Panc1 (cell line): ENCODE results near the gene ADAM10. TPM values are rescaled to one million over a fixed set of nuclear protein-coding genes. Genes with fewer than 3 reads are reported as not detected.

ENCODE experiments used
- ATAC-seq: fragments of 200-7000 bp; cut with Tn5 transposase; 2 replicates; pipeline ENCODE4 v1.9.1; 2020; ENCODE audit warnings: mild to moderate bottlenecking, moderate library complexity
- BruUV-seq: library from RNA; stranded (reverse); fragments of 400-500 nt; replicated peaks from 2 replicates; lab custom pipeline; 2021; lab: Mats Ljungman, UMichigan
- CTCF ChIA-PET: fragments of 300-600 bp; sonication (Branson Sonifier 250); formaldehyde crosslinking; loops from one replicate; lab custom pipeline; 2022; ENCODE audit warnings: antibody characterized with exemption; lab: Charles Lee
- POLR2A ChIA-PET: fragments of 300-600 bp; sonication (Branson Sonifier 250); formaldehyde crosslinking; loops from one replicate; lab custom pipeline; 2022; ENCODE audit warnings: antibody characterized with exemption; lab: Charles Lee
- DNase-seq: peaks from one replicate; pipeline ENCODE4 v3.0.0-alpha.2; 2010; ENCODE audit warnings: low read depth, low spot score
- H3K27ac ChIP-seq: 2 replicates; pipeline ENCODE4 v1.5.1; 2011; ENCODE audit warnings: mild to moderate bottlenecking, low read length, inconsistent platforms
- H3K27me3 ChIP-seq: fragments of 200-500 bp; sonication (Bioruptor generic); 2 replicates; pipeline ENCODE4 v1.6.0; 2014; ENCODE audit warnings: low read length, inconsistent platforms; ENCODE audit not compliant: control insufficient read depth, insufficient read depth
- H3K36me3 ChIP-seq: fragments of 200-500 bp; sonication (Bioruptor generic); 2 replicates; pipeline ENCODE4 v1.5.1; 2014; ENCODE audit warnings: inconsistent platforms, mild to moderate bottlenecking, low read length, moderate library complexity; ENCODE audit not compliant: control insufficient read depth, insufficient read depth
- H3K4me1 ChIP-seq: 2 replicates; pipeline ENCODE4 v1.5.1; 2011; ENCODE audit warnings: inconsistent platforms, mild to moderate bottlenecking, low read length, moderate library complexity; ENCODE audit not compliant: control insufficient read depth, insufficient read depth
- H3K4me3 ChIP-seq, 2 experiments: 2 replicates each; pipeline ENCODE4 v1.5.1; 2011 to 2012; ENCODE audit warnings: low read depth in 2 of 2, low read length in 2 of 2, mild to moderate bottlenecking in 2 of 2, inconsistent platforms in 1 of 2, moderate library complexity in 1 of 2
- H3K9me3 ChIP-seq: fragments of 200-500 bp; sonication (Bioruptor generic); 2 replicates; pipeline ENCODE4 v1.5.1; 2014; ENCODE audit warnings: low read depth, mild to moderate bottlenecking, inconsistent platforms, low read length, moderate library complexity; ENCODE audit not compliant: control insufficient read depth, insufficient read depth
- POLR2AphosphoS5 ChIP-seq: IDR thresholded peaks from 2 replicates; pipeline ENCODE4 v1.6.1; 2012; ENCODE audit warnings: mild to moderate bottlenecking, low read depth, low read length, moderate library complexity
- REST ChIP-seq, 2 experiments: IDR thresholded peaks; 2 replicates each; pipeline ENCODE4 v1.6.1; 2011 to 2012; ENCODE audit warnings: low read depth in 2 of 2, control low read depth in 1 of 2, low read length in 1 of 2, mild to moderate bottlenecking in 1 of 2, moderate library complexity in 1 of 2; ENCODE audit not compliant: insufficient read depth in 1 of 2
- SIN3A ChIP-seq: IDR thresholded peaks from 2 replicates; pipeline ENCODE4 v1.6.1; 2012; ENCODE audit warnings: low read depth, mild to moderate bottlenecking, low read length, moderate library complexity, borderline replicate concordance; ENCODE audit not compliant: insufficient read depth
- TCF7L2 ChIP-seq: IDR thresholded peaks from 2 replicates; pipeline ENCODE4 v1.6.1; 2011; ENCODE audit warnings: mild to moderate bottlenecking, low read depth, low read length, inconsistent platforms
- in situ Hi-C: cut with HindIII; loops from 2 replicates; pipeline ENCODE4 v1.10.0; 2016; ENCODE audit warnings: low sequenced_read_pairs, low pct_unique_long_range_greater_than_20kb
- intact Hi-C: fragments of 100-400 bp; cut with micrococcal nuclease; formaldehyde crosslinking; loops from one replicate; pipeline ENCODE4 v1.10.0; 2022; ENCODE audit not compliant: unreplicated experiment
- total RNA-seq: library from RNA; stranded (reverse); gene quantifications from one replicate; pipeline ENCODE4 v1.2.1, GENCODE V29; 2021; ENCODE audit not compliant: unreplicated experiment
- TF ChIP-seq, protein P1 (sequence below): fragments of 450-650 bp; IDR thresholded peaks from 2 replicates; pipeline ENCODE4 v1.5.1; 2017; ENCODE audit warnings: mild to moderate bottlenecking

ADAM10 gene
- total RNA-seq, 1 experiment from 2014 or later = 176 TPM

DNA sequence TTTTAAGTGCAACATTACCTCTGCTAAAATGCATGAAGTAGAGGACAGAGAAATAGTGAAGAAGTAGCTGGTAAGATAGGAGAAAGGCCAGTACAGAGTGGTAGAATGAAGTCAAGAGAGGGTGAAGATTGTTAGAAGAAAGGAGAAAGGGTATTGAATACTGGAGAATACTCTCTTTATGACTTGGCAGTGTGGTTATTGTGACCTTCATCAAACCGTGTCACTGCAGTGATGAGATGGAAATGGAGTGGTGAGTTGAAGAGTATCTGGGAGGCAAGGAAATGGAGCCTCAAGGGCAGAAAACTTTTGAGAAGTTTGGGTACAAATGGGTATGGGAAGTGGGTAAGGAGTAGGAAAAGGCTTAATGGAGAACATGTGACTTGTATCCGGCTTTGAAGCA, 46.3 kb upstream of the ADAM10 start:
- Histone ChIP-seq H3K4me3 (no peak overlapping the region), H3K27ac (no peak overlapping the region), H3K9me3 (no peaks in the 10 kb centered on the region), H3K4me1 (no peaks in the 10 kb centered on the region), H3K27me3 (no peaks in the 10 kb centered on the region), H3K36me3 (no peaks in the 10 kb centered on the region)
- ChIA-PET CTCF (no interaction called here), POLR2A (no interaction called here)
- DNase-seq (no peak), ATAC-seq (no peak)
- no TSS peak for BruUV-seq
- no peak for TF ChIP-seq POLR2AphosphoS5
- no peak for TF ChIP-seq SIN3A
- no peak for TF ChIP-seq TCF7L2
- no peak for TF ChIP-seq REST (IDR thresholded peaks at IDR 0.05; ENCODE audit: insufficient read depth in 1 of 2, low read depth in 2 of 2, low read length in 1 of 2)
- TF ChIP-seq, protein P1, sequence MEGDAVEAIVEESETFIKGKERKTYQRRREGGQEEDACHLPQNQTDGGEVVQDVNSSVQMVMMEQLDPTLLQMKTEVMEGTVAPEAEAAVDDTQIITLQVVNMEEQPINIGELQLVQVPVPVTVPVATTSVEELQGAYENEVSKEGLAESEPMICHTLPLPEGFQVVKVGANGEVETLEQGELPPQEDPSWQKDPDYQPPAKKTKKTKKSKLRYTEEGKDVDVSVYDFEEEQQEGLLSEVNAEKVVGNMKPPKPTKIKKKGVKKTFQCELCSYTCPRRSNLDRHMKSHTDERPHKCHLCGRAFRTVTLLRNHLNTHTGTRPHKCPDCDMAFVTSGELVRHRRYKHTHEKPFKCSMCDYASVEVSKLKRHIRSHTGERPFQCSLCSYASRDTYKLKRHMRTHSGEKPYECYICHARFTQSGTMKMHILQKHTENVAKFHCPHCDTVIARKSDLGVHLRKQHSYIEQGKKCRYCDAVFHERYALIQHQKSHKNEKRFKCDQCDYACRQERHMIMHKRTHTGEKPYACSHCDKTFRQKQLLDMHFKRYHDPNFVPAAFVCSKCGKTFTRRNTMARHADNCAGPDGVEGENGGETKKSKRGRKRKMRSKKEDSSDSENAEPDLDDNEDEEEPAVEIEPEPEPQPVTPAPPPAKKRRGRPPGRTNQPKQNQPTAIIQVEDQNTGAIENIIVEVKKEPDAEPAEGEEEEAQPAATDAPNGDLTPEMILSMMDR = no peak
- in situ Hi-C loops = no loop called here
- intact Hi-C loops = no loop called here

- no peak for TF ChIP-seq TCF7L2
- TF ChIP-seq POLR2AphosphoS5 = no peak
- TF ChIP-seq REST (IDR thresholded peaks at IDR 0.05; ENCODE audit: insufficient read depth in 1 of 2, low read depth in 2 of 2, low read length in 1 of 2) = no peak
- no peak for TF ChIP-seq SIN3A
- TF ChIP-seq, protein P1 = no peak
- in situ Hi-C loops = no loop called here
Measured at GRCh38 chr15:58793862-58794261, 44.4 kb upstream of the ADAM10 start.

More at GRCh38 chr15:58793862-58794261, 44.4 kb upstream of the ADAM10 start:
- no peak for DNase-seq
- ATAC-seq = no peak
- Histone ChIP-seq H3K27ac (no peak overlapping the region), H3K36me3 (no peaks in the 10 kb centered on the region), H3K9me3 (no peaks in the 10 kb centered on the region), H3K27me3 (no peaks in the 10 kb centered on the region), H3K4me3 (no peak overlapping the region), H3K4me1 (no peaks in the 10 kb centered on the region)
- ChIA-PET CTCF (interaction anchor here (0.6 kb wide), 1 partner anchor 581 kb away, joined by 4 read pairs; no protein-coding TSS in a partner anchor), POLR2A (no interaction called here)
- BruUV-seq = no TSS peak
- intact Hi-C loops = no loop called here
